GM19372 (cell line): ENCODE data around the gene CAMTA1.

Experiments
- ATAC-seq: cut with Tn5 transposase; IDR thresholded peaks from one replicate; pipeline ENCODE4 v1.9.1; 2021; ENCODE audit warnings: mild to moderate bottlenecking, low read depth, moderate library complexity; ENCODE audit not compliant: unreplicated experiment

Gene CAMTA1

DNA sequence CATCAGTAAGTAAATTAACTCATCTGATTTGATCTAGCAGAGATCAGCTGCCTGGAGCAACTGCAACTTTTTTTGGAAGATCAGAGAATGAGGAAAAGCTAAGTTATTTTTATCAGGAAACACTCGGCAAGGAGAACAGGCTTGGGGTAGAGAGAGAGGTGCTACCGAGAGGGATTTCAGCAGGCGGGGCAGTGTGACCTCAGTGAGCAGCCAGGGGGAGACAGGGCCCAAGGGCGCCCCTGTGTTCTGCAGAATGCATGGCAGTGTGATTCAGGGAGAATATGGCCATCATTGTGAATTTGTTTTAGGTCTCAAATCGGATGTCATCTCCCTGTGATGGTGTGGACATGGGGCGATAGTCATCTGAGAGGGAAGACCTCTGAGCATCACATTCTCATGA, 501.8 kb downstream of the CAMTA1 start:
- no peak for ATAC-seq

DNA sequence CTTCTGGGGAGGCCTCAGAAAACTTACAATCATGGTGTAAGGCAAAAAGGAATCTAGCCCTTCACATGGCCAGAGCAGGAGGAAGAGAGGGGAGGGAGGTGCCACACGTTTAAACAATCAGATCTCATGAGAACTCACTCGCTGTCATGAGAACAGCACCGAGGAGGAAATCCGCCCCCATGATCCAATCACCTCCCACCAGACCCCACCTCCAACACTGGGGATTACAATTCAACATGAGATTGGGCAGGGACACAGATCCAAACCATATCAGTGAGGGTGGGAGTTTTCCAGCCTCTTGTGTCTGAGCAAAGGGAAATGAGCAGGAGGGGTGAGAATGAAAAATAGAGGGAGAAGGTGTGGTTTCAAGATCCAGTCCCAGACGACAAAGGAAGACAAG, 503.7 kb downstream of the CAMTA1 start:
- ATAC-seq: no peak

DNA sequence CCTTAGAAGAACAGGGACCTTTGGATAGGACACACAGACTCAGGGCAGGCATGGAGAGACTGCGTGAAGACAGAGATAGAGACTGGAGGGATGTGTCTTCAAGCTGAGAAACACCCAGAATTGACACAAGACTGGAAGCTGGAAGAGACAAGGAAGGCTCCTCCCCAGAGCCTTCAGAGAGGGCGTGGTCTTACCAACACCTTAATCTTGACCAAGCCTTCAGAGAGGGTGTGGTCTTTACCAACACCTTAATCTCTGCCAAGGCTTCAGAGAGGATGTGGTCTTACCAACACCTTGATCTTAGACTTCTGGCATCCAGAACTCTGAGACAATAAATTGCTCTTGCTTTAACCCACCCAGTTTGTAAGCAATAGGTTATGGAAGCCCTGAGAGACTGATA, 504.4 kb downstream of the CAMTA1 start:
- ATAC-seq: no peak

DNA sequence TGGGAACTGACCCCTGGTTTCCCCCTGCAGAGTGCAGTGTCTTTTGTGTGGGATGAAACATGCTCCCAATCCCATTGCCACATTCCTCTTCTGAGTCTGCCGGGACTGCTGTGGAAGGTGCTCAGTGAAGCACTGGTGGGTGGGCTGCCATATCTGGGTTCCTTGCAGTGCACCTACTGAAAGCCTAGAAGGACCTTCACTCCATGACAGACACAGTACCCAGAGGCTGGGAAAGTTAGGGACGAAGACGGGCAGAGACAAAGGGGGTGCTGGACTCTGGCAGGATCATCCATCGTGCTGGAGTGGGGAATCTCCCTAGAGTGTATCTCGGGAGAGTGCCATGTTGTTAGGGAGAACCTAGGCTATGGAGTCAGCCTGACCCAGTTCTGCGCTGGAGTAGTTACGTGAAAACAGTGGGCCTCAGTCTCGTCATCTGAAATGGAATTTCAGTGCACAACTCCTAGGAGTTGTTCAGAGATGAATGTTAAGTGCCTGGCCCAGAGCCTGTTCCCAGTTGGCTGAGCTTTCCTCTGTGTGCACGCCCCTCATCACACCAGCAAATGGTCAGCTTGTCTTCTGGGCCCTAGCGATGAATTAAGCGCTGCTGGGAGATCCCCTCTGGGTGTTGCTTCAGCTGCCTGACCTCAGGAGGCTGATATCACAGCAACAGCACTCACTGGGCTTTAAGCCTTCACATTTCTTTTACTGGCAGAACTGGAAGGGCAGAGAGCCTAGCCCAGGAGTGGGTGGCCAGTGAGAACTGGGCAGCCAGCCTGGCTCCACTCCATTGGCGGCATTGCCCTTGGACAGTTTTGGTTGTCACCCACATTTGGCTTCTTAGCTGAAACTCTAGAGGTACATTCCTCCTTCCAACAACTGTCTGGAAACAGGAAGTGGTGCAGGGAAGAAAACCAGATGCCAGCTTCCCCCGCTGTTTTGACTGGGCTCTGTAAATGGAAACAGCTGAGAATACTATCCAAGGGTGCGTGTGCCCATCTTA, 506.0 kb downstream of the CAMTA1 start:
- ATAC-seq: no peak

DNA sequence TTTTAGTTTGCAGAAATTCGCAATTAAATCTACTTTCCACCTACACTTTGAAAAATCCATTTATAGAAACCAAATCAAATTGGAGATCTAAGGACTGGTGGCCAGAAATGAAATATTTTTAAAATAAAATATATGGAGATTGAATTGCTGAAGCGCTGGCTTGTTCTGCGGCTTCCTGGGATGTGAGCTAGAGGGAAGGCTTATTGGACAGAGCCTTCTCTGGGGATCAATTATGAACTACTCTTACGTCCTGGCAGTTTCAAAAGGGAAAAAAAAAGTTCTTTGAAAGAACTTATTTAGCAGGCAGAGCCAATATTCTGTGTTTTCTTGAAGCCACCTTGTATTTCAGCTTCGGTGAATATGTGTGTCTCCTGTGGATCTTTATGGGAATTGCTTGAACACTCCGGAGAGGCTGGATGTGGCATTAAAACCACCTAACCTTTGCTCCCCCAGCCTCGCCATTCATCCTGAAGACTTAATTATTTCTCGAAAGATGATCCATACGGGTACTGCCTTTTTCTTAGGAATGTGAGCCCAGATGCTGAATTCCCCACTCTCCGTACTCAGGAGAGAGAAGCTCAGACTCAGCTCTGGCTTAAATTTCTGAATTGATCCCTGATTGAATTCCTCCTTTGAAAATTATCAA, 506.9 kb downstream of the CAMTA1 start:
- ATAC-seq: no peak

DNA sequence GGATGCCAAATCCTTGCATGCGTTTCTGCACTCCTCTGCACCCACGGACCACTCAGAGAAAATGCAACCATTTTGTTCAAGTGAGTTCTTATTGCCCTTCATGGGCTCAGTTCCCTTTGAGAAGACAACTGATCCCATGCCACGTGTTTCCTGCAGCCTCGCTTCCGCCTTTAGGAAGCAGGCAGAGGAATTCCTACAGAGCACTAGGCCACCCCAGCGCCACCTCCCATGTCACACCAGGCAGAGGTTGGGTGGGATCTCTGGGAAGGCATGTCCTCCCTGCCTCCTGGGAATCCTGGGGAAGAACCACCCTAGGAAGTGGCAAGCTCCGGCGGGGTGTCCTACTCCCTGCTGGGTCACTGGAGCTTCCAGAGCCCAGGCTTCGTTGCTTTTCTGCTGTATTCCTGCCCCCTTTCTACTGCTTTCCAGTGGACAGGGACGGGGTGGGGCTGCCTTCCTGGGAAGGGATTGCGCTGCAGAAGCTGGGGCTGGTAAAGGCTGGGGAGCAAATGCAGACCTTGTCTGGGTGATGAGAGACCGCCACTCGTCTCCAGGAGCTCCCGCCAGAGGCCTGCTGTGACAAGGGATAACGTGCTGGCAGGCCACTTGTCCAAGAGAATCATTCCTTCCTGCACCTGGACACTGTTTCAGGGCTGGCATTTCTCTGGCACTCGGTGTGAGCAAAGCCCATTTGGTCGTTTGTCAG, 507.6 kb downstream of the CAMTA1 start:
- no peak for ATAC-seq

DNA sequence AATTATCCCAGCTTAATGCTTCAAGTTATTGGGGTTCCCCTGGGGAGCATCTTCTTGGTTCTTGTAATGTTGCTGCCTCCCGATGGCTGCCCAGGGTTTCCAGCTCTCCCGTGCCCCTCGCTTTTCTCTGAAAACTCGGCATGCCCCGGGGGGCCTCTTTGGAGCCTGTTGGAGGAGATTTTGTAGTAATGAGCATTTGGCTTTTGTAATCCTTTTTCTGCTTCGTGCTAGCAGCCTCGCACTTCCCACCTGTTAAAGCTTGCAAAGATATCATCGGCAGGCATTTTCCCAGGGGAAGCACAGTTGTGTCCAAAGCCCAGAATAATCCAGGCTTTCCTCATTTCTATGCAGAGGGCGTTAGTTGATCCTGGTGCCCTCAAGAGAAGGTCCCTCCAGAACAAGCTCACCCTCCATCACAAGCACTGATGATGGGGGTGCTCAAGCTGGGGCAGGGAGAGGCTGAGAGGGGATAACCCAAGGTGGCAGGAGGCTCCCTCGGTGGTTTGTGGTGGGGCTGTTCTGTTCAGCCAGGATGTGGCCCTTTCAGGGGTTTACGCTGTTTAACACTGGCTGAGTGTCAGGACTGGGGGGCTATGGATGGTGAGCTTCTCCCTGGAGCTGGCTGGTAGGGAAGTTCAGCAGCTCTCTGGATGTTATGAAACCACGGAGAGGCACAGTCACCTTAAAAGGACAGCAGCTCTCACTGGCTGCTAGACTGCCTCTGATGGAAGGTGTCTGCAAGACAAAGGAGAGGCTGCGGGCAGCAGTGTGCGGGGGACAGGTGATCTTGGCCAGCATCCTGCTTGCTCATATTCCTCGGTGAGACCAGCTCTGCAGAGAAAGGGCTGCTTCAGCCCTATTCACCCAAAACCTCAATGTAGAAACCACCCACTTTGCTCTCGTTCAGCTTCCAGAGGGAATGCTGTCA, 508.7 kb downstream of the CAMTA1 start:
- no peak for ATAC-seq

DNA sequence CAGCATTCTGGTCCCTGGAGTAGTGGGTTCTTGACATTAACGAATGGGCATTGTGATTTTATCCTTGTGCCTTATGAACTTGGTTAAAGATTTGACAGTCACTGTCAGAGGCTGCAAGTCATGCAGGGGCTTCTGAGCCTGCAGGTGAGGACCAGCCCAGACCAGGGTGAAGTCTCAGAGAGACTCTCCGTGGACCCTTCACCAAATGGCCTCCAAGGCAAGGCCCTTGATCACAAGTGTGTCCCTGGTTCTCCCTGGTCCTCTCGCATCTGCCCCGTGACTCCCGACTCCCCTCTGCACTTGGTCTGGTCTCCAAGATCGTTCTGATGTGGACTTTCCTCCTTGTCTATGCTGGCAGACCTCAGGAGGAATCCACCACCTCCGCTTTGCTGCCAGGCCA, 509.4 kb downstream of the CAMTA1 start:
- ATAC-seq: no peak

DNA sequence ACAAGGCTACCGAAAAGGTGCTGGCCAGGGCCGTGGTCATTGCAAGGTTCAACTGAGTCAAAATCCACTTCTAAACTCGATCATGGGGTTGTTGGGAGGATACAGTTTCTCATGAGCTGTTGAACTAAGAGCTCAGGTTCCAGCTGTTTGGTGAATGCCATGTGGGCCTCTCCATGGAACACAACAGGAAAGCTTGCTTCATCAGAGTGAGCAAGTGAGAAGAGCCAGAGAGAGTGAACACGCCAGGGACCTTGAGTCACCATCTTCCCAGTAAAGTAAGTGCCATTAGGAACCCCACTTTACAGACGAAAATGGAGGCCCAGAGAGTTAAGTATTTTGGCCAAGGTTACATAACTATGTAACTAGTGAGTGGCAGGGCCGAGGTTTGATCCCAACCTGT, 510.7 kb downstream of the CAMTA1 start:
- no peak for ATAC-seq

DNA sequence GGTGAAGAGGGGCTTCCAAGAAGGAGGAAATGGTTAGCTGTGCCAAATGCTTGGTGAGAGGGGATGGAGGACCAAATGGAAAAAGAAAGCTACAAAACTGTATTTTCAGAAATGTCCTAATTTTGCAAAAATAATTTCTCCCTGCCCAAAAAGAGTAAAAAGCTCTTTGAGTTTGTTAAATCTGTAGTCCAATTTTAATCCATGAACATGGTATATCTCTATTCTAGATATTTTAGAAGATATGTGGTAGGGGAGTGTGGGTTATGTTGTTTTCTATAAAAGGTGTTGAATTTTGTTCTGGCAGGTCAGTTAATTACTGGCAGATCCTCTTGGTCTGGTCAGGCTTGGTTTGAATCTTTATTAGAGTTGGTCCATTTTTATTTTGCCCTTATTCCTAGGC, 511.7 kb downstream of the CAMTA1 start:
- ATAC-seq: no peak

DNA sequence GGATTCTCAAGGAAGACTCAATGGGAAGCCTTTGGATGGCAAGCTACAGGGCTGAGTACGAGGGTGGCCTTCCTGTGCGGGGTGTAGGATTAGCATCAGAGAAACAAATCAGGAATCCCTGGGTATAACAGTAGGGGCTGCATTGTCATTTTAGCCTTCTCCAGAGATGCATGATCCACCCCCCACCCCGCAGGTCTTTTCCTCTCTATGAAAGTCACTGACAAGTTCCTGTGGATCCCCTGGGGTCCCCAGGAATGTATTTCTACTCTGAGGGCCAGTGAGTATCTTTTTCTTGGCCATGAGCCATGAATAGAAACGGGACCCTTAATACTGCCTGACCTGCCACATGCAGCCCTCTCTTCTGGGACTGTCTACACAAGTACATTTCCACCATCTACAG, 512.9 kb downstream of the CAMTA1 start:
- ATAC-seq: no peak

DNA sequence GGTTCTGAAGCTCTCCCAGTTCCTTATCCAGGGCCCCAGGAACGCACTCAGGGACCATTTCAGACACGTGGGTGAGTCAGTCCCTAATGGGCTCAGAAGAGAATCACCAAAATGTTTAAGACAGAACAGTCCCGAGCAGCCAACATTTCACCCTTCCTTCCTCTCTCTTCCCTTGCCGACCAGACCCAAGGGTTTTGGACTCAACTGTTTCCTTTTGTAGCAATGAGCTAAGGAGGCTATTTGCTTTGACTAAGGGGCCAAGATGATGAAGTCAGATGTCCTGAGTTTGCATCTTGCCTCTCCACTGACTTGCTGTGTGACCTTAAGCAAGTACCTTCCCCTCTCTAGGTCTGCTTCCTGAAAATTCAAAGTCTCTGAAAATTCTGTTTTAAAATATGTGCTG, 513.5 kb downstream of the CAMTA1 start:
- no peak for ATAC-seq

DNA sequence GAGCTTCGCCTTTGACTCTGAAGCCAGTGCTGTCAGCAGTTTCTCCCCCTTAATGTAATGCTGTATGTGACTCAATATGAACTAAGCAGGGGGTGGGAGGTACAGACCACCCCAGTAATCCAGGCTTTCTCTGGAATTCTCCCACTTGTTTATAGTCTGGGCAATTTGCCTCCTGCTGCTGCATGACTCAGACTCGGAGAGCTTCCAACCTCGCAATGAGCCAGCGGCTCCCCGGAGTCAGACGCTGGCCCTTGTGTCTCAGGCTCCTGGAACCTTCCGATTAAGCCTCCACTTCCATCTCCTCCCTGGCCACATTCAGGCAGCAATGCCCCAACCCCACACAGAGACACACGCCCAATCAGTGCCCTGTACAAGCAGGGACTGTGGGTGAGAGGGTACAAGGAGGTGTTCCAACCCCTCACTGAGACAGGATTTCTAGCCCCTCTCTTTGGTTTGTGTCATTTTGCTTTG, 514.1 kb downstream of the CAMTA1 start:
- no peak for ATAC-seq

DNA sequence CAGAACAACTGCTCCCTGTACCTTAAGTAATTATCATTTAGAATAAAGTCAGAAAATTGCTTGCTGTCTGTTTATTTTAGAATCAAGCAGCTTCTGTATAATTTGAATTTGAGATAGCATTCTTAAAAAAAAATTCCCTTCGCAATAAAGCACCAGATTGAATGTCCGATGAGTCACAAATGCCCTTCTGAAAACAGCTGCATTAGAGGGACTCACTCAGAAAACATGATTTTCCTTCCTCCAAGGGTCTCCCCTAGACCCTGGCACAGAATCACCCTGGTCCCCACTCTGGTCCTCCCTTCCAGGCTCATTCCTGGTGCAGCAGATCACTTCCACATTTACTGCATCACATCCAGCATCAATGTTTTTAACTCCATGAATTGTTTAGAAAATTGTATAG, 514.7 kb downstream of the CAMTA1 start:
- no peak for ATAC-seq

DNA sequence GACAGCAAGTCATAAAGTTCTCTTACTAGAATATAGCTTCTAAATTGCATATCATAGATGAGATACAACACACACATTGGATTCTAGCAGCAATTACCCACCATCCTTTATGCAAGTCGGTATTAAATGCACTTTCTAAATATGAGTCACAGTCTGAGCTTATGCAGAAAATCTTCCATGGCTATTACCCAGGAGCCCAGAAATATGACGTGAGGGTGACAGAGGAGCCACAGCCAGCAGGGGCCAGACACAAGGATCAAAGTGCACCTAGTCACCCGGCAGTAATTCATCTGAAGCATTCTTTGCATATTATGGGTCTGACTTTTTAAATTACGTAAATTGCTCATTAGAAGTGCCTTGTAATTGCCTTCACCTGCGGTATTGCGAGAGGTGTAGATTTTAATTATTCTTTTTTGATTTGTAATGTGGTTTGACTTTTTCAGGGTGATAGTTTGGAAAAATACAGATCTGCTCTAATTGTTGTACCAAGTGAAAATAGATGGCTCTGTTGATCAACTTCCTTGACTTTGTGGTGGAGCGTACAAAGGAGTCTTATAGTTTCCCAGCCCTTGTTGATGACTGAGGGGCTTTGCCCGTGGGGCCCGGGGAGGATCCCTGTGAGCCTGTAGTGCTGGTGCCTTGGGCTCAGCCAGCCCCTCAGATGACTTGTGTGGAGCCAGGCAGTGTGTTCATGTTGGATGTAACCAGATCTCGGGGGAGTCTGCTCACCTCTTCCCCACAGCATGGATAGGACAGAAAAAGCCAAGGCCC, 515.8 kb downstream of the CAMTA1 start:
- ATAC-seq: no peak

DNA sequence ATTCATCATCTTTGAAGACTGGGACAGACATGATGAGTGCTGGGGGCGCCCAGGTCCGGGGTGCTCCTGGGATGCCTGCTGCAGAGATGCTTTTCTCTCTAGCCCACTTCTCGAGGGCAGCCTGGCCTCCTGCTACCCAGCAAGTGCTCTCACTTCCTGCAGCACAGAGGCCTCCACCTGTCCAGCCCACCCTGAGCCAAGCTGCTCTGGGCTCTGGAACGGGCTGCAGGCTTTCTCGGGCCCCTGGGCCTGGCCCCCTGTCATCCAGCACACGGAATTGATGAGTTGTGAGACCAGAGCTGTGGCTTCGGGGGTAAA, 516.4 kb downstream of the CAMTA1 start:
- ATAC-seq: no peak

DNA sequence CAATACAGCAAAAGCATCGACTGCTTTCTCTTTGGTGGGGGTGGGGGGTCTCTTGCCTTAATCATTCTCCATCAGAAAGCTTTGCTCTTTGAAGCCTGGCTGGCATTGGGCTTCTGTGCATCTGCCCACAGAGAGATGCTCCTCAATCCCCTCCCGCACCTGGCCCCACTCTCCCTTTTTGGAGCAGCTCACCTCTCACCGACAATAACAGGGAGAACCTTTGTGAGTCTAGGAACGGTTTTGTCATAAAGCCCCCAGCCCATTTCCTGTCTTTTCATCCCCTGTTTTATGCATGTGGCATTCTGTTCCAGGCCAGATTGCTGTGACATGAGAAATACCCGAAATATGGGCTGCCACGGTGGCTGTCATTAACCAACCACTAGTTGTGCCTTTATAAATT, 516.9 kb downstream of the CAMTA1 start:
- no peak for ATAC-seq

DNA sequence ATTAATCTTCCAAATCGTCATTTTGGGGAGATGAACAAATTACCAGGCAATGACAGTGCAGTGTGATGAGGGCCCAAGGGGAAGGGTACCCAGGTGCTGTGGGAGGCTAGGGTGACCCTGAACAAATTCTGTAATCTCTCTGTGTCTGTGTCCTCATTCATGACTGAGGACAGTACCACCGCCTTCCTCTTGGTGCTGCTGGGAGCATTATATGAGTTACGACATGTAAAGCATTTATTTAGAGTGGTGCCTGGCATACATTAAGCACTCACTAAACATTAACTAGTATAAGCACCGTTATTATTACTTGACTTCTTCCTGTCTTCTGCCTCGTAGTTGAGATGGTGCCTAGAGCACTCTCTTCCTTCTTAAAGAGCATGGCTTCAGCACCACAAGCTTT, 517.6 kb downstream of the CAMTA1 start:
- ATAC-seq: no peak

DNA sequence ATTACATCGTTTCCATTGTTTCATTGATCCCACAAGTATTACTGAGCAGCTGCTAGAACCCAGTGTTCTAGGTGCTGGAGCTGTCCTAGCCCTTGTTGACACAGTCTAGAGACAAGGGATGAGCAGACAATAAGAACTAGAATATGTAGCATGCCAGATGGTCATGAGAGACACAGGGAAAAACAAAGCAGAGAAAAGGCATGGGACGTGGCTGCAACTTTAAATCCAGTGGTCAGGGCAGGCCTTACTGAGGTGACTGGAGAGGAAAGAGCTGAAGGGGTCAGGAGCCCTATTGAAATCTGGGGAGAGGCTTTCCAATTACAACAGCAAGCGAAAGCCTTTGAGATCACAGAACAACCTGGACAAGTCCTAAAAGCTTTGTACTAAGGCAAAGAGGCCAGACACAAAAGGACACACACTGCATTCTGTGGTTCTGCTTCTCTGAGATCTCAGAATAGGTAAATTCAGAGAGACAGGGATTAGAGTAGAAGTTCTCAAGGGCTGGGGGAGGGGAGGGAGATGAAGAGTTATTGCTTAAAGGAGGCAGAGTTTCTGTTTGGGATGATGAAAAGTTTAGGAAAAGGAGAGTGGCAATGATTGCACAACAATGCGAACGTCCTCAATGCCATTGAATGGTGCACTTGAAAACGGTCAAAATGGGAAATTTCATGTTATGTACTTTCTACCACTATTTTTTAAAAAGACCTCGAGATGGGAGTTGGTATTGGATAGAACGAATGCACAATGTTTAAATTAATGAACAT, 518.5 kb downstream of the CAMTA1 start:
- no peak for ATAC-seq
